Spleen (tissue), 11 donors: ENCODE measurements around the gene DPP7. TPM values are rescaled to one million over a fixed set of nuclear protein-coding genes. Genes with fewer than 3 reads are reported as not detected.
"Not testable (repeated sequence)": the region's sequence is repeated elsewhere in the genome, so short reads cannot be mapped to it uniquely, and the experiment has no call there.

Experiments used
- DNase-seq: peaks from one replicate; pipeline ENCODE4 v3.0.0-alpha.2; 2020
- H3K27ac ChIP-seq, 8 donors: fragments of 200-600 bp; sonication (generic) in 7 of 8; 1 replicate in 4 of 8; 2 replicates in 4 of 8; pipeline versions ENCODE4 v1.5.0 to v1.8.0; 2016 to 2021; ENCODE audit warnings: inconsistent platforms in 4 of 8, mild to moderate bottlenecking in 4 of 8, moderate library complexity in 1 of 8
- H3K27me3 ChIP-seq, 7 donors: fragments of 200-600 bp; sonication (generic) in 6 of 7; replicated peaks in 1 of 7; 1 replicate in 4 of 7; 2 replicates in 3 of 7; pipeline versions ENCODE4 v1.5.0 to v1.8.0; 2016 to 2021; ENCODE audit warnings: inconsistent platforms in 3 of 7, mild to moderate bottlenecking in 1 of 7
- H3K36me3 ChIP-seq, 6 donors: fragments of 200-600 bp; sonication (generic) in 5 of 6; 1 replicate in 4 of 6; 2 replicates in 2 of 6; pipeline versions ENCODE4 v1.5.0 to v1.8.0; 2016 to 2021; ENCODE audit warnings: inconsistent platforms in 2 of 6
- H3K4me1 ChIP-seq, 6 donors: fragments of 200-600 bp; sonication (generic) in 5 of 6; 1 replicate in 3 of 6; 2 replicates in 3 of 6; pipeline versions ENCODE4 v1.5.0 to v1.8.0; 2016 to 2021; ENCODE audit warnings: inconsistent platforms in 3 of 6
- H3K4me3 ChIP-seq, 8 donors: fragments of 200-600 bp; sonication (generic) in 7 of 8; 1 replicate in 4 of 8; 2 replicates in 4 of 8; pipeline versions ENCODE4 v1.5.0 to v1.8.0; 2016 to 2021; ENCODE audit warnings: inconsistent platforms in 4 of 8, mild to moderate bottlenecking in 4 of 8, moderate library complexity in 2 of 8
- H3K9me3 ChIP-seq, 8 donors: fragments of 200-600 bp; sonication (generic) in 7 of 8; 1 replicate in 4 of 8; 2 replicates in 4 of 8; pipeline versions ENCODE4 v1.5.0 to v1.8.0; 2016 to 2021; ENCODE audit warnings: inconsistent platforms in 4 of 8
- POLR2A ChIP-seq, 3 donors: fragments of 450-650 bp; IDR thresholded peaks; one replicate each; pipeline ENCODE4 v1.5.1; 2017; ENCODE audit warnings: antibody characterized with exemption in 3 of 3, mild to moderate bottlenecking in 1 of 3
- POLR2AphosphoS5 ChIP-seq, 3 donors: sonication (generic); formaldehyde crosslinking; IDR thresholded peaks; one replicate each; pipeline ENCODE4 v1.5.1; 2017; ENCODE audit warnings: antibody characterized with exemption in 3 of 3
- WGBS, 5 donors: extraction: QIAGEN DNeasy Blood & Tissue Kit in 3 of 5; methylation state at CpG; one replicate each; pipeline versions ENCODE4 v1.1.5 to v1.1.7; 2013 to 2018; 5-methylcytosine and 5-hydroxymethylcytosine counted together
- intact Hi-C: fragments of 100-400 bp; cut with DNase I; formaldehyde crosslinking; loops from one replicate; pipeline ENCODE4 v1.15.0; 2023; ENCODE audit warnings: low total_unique reads
- polyA plus RNA-seq, 3 donors: library from polyadenylated mRNA; stranded (reverse); fragments of 200-250 nt; gene quantifications; one replicate each; pipeline ENCODE4 v1.2.1, GENCODE V29; 2013
- total RNA-seq, 7 donors: library from RNA; depleted of rRNA in 3 of 7; stranded (reverse); fragments of >200 nt in 3 of 7; fragmentation: NEBNext Ultra II Directional in 4 of 7; extraction: Animal tissue kit (Norgen Biotek cat#: 25700) in 4 of 7; gene quantifications; one replicate each; pipeline versions ENCODE4 v1.1.0 to v1.2.1, GENCODE V29; 2016 to 2021
- TF ChIP-seq, protein P1 (sequence below), 11 experiments: fragments of 200-600 bp in 7 of 11; fragments of 450-650 bp in 4 of 11; sonication (generic) in 4 of 11; IDR thresholded peaks in 8 of 11; conservative IDR thresholded peaks in 3 of 11; 1 replicate in 7 of 11; 2 replicates in 4 of 11; pipeline versions ENCODE4 v1.4.0 to v1.8.0; 2016 to 2021; ENCODE audit warnings: antibody characterized with exemption in 11 of 11, inconsistent platforms in 4 of 11, mild to moderate bottlenecking in 1 of 11
- donor health status: healthy with polysubstance abuse.
- donor health status: DM: no; HTN: no; CAD: no; lungs with moderate emphysema.
- donor health status: DM: no; HTN: no; CAD: no.
- donor health status: Bipolar disorder and iron deficiency.
- donor health status: healthy.
- donor health status: DM: no; HTN: no; CAD: no.
- donor health status: DM: yes; HTN: yes; CAD: no.

The DPP7 gene
- total and polyA plus RNA-seq, 10 donors, result 105 to 536 (median 214) TPM

DNA sequence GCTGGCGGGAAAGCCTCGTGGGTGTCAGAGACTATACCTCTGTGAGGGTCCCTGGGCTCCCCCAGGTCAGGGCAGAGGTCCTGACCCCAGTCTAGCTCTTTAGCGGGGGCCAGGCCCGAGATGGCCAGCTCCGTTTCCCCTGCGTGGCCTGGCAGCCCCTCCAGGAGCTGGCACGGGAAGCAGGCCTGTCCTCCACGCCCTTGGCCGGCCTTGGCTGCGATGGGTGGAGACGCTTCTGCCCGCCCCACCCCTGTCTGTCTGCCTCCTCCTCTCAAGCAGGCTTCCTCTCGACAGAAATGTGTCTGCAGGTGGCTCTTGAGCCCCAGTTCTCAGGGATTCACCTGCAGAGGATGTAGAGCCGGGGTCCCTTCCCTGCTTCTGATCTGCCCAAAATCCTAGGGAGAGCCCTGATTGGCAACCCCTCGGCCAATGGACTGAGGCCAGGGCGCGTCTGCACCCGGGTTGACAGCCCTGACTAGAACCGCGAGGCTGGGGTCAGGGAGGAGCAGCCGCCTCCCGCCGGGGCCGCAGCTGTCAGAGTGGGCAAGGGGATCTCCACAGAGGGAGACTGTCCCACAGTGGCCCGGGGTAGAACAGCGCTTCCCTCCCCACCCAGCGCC lies 21.8 kb upstream of the DPP7 start:
- WGBS, 5 donors, result 22 to 70% (median 34%) methylated on average over 8 to 27 of the region's 27 CpGs
- H3K4me3 ChIP-seq, result no peak overlapping the region
- intact Hi-C loops, result no loop called here
- H3K27ac ChIP-seq, result no peak overlapping the region
- H3K27me3 ChIP-seq, result peaks cover 6 to 98% (median 60%) of the 10 kb centered on the region in 7 donors
- TF ChIP-seq, protein P1, sequence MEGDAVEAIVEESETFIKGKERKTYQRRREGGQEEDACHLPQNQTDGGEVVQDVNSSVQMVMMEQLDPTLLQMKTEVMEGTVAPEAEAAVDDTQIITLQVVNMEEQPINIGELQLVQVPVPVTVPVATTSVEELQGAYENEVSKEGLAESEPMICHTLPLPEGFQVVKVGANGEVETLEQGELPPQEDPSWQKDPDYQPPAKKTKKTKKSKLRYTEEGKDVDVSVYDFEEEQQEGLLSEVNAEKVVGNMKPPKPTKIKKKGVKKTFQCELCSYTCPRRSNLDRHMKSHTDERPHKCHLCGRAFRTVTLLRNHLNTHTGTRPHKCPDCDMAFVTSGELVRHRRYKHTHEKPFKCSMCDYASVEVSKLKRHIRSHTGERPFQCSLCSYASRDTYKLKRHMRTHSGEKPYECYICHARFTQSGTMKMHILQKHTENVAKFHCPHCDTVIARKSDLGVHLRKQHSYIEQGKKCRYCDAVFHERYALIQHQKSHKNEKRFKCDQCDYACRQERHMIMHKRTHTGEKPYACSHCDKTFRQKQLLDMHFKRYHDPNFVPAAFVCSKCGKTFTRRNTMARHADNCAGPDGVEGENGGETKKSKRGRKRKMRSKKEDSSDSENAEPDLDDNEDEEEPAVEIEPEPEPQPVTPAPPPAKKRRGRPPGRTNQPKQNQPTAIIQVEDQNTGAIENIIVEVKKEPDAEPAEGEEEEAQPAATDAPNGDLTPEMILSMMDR (IDR thresholded peaks at IDR 0.05 in 8 of 11, conservative IDR thresholded peaks at IDR 0.05 in 3 of 11), result no peak
- TF ChIP-seq POLR2A (IDR thresholded peaks at IDR 0.05), result no peak
- H3K4me1 ChIP-seq, result peaks cover 4 to 27% (median 12%) of the 10 kb centered on the region in 6 donors
- no peaks in the 10 kb centered on the region for H3K9me3 ChIP-seq
- DNase-seq, result no peak
- no peaks in the 10 kb centered on the region for H3K36me3 ChIP-seq

DNA sequence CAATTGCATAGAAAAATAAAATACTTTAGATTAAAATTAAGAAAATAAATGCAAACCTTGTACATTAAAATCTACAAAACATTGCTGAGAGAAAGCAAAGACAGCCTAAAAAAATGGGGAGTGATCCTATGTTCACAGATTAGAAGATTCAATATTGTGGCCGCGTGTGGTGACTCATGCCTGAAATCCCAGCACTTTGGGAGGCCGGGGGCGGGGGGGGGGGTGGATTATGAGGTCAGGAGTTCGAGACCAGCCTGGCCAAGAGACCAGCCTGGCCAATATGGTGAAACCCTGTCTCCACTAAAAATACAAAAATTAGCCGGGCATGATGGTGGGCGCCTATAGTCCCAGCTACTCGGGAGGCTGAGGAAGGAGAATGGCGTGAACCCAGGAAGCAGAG lies 20.6 kb upstream of the DPP7 start:
- intact Hi-C loops, H3K36me3 ChIP-seq, H3K9me3 ChIP-seq, H3K27ac ChIP-seq, DNase-seq, H3K4me3 ChIP-seq: not testable (repeated sequence)
- Histone ChIP-seq H3K4me1 (peaks cover 4 to 34% (median 16%) of the 10 kb centered on the region in 6 donors), H3K27me3 (peaks cover 6 to 98% (median 52%) of the 10 kb centered on the region in 7 donors)
- WGBS, 5 donors, result 83 to 88% (median 84%) methylated on average over 9 of the region's 9 CpGs

DNA sequence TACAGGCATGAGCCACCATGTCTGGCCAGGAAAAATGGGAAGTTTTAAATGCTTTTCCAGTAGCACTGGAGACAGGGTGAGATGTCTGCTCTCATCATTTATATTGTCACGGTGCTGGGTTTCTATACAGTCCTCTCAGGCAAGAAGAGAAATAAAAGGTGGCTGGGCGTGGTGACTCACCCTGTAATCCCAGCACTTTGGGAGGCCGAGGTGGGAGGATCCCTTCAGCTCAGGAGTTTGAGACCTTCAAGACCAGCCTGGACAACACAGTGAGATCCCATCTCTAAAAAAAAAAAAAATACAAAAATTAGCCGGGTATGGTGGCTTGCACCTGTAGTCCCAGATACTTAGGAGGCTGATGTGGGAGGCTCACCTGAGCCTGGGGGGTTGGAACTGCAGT lies 19.7 kb upstream of the DPP7 start:
- H3K9me3 ChIP-seq, result peaks cover 0 to 7% (median 0%) of the 10 kb centered on the region in 8 donors
- TF ChIP-seq, protein P1 (IDR thresholded peaks at IDR 0.05 in 8 of 11, conservative IDR thresholded peaks at IDR 0.05 in 3 of 11), result no peak
- TF ChIP-seq POLR2A (IDR thresholded peaks at IDR 0.05) (no peak), POLR2AphosphoS5 (IDR thresholded peaks at IDR 0.05) (no peak)
- WGBS, 5 donors, result 71 to 88% (median 79%) methylated on average over 4 of the region's 4 CpGs
- no peak overlapping the region for H3K4me3 ChIP-seq
- no peak overlapping the region for H3K27ac ChIP-seq
- no peaks in the 10 kb centered on the region for H3K36me3 ChIP-seq
- no peak for DNase-seq
- H3K27me3 ChIP-seq, result peaks cover 6 to 92% (median 42%) of the 10 kb centered on the region in 7 donors
- H3K4me1 ChIP-seq, result peaks cover 5 to 39% (median 21%) of the 10 kb centered on the region in 6 donors
- intact Hi-C loops, result no loop called here

DNA sequence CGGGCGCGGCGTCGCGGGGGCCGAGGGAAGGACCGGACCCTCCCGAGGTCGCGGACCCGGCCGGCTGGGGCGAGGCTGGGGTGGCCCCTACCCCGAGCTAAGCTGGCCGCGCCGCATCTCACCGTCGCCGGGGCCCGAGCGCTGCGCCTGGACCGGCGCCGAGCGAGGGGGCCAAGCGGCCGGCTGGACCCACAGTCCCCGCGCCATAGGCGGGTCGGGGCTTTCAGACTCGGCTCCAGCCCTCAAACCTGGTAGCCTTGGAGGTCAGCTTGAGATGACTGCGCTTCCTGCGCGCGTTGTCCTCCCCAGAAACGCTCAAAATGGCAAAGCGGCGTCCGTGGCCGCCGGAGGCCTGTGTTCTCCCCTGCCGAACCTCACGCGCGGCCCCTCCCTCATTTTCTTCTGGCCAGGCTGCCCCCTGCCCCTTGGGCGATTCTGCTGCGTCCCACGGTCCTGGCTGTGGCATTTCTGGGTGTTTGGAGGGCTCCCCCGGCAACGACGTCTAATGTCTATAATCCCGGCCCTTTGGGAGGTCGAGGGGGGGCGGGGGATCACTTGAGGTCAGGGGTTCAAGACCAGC lies 15.7 kb upstream of the DPP7 start:
- peaks cover 28 to 51% (median 41%) of the 10 kb centered on the region in 6 donors for H3K4me1 ChIP-seq
- H3K27me3 ChIP-seq, result peaks cover 0 to 53% (median 10%) of the 10 kb centered on the region in 7 donors
- intact Hi-C loops, result no loop called here
- peaks cover 0 to 7% (median 0%) of the 10 kb centered on the region in 8 donors for H3K9me3 ChIP-seq
- no peak for TF ChIP-seq POLR2AphosphoS5 (IDR thresholded peaks at IDR 0.05)
- TF ChIP-seq, protein P1 (IDR thresholded peaks at IDR 0.05 in 8 of 11, conservative IDR thresholded peaks at IDR 0.05 in 3 of 11), result no peak
- no peak for TF ChIP-seq POLR2A (IDR thresholded peaks at IDR 0.05)
- DNase-seq, result no peak
- H3K27ac ChIP-seq, result peak overlapping the region in 7 of 8 donors; percentile 70 to 85 (median 80)
- 6 to 16% (median 8%) methylated on average over 35 to 58 of the region's 58 CpGs for WGBS, 5 donors
- H3K4me3 ChIP-seq, result peak overlapping the region; percentile 73 to 89 (median 83)
- H3K36me3 ChIP-seq, result no peaks in the 10 kb centered on the region
